Measurements from ENCODE around the gene MAF.

DNA sequence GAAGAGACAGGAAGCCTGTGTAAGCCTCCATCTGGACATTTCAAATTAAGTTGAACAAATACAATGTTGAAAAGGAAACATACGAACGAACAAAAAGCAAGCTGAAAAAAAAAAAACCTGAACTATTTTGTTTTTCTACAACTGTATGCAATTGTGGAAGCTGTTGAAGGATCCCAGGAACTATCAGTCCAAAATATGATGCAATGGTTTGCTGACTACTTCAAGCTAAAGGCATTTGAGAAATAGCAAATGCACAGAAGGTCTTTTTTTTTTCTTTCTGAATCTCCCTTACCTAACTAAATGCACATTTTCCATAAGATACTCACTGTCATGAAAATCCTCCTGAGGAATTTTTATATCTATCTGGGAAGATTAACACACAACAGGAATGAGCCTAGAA, 40.2 kb downstream of the MAF start:
- TF ChIP-seq, protein P1, sequence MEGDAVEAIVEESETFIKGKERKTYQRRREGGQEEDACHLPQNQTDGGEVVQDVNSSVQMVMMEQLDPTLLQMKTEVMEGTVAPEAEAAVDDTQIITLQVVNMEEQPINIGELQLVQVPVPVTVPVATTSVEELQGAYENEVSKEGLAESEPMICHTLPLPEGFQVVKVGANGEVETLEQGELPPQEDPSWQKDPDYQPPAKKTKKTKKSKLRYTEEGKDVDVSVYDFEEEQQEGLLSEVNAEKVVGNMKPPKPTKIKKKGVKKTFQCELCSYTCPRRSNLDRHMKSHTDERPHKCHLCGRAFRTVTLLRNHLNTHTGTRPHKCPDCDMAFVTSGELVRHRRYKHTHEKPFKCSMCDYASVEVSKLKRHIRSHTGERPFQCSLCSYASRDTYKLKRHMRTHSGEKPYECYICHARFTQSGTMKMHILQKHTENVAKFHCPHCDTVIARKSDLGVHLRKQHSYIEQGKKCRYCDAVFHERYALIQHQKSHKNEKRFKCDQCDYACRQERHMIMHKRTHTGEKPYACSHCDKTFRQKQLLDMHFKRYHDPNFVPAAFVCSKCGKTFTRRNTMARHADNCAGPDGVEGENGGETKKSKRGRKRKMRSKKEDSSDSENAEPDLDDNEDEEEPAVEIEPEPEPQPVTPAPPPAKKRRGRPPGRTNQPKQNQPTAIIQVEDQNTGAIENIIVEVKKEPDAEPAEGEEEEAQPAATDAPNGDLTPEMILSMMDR (IDR thresholded peaks at IDR 0.05) = no peak
- TF ChIP-seq POLR2A (IDR thresholded peaks at IDR 0.05) = no peak
